ENCODE data around the gene FCGBP.
"Not testable (repeated sequence)": the region's sequence is repeated elsewhere in the genome, so short reads cannot be mapped to it uniquely, and the experiment has no call there.

Gene FCGBP

DNA sequence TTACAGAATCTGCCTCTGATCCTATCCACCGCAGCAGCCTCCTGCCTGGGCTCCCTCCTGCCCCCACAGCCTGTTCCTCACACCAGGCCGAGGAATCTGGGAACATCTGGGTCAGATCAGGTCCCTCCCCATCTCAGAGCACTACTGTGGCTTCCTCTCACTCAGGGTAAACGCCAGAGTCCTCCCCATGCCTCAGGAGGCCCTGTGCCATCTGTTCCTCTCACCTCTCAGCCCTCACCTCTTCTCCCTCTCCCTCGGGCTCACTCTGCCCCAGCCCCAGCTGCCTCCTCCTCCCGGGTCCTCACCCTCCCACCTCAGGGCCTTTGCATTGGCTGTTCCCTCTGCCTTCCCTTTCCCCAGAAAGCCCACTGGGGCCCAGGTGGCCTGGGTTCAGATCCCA, 18.2 kb downstream of the FCGBP start:
- no peak for DNase-seq

DNA sequence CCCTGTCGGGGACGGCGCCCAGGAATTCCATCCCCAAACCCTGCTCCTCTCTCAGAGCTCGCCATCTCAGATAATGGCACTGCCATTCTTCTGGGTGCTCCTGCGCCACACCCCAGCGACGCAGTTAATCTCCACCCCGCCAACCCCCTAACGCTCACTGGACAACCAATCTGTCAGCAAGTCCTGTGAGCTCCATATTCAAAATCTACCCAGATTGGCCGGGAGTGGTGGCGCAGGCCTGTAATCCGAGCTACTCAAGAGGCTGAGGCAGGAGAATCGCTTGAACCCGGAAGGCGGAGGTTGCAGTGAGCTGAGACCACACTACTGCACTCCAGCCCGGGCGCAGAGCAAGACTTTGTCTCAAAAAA, 18.6 kb downstream of the FCGBP start:
- no peak for DNase-seq

DNA sequence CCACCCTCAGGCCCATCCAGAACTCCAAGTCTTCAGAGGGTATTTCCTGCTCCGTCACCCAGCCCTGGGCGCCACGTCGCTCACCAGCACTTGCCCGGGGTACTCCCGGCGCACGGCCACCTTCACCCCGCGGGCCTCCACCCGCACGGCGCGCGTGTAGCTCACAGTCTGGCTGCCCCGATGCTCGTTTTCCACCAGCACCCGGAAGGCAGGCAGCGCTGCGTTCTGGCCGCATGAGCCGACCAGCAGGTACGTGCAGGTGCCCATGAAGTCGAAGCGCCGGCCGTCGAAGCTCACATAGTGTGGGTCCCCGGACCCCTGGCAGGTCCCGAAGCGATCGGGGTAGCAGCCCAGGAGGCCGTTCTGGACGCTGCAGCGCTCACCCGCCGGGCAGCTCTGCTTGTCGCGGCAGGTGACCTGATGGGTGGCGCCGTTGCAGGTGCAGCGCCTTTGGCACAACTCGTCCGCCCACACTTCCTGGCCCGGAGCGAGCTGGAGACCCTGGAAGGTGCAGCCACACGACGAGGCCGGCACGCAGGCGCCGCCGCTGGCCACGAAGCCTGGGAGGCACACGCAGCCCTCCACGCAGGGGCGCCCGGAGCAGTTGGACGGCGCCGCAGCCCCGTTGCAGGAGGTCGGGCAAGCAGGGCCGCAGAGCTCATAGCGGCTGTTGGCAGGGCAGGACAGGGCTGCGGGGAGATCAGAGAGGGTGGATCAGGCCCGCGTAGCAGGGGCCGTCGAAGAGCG, 19.2 kb downstream of the FCGBP start:
- DNase-seq: no peak

DNA sequence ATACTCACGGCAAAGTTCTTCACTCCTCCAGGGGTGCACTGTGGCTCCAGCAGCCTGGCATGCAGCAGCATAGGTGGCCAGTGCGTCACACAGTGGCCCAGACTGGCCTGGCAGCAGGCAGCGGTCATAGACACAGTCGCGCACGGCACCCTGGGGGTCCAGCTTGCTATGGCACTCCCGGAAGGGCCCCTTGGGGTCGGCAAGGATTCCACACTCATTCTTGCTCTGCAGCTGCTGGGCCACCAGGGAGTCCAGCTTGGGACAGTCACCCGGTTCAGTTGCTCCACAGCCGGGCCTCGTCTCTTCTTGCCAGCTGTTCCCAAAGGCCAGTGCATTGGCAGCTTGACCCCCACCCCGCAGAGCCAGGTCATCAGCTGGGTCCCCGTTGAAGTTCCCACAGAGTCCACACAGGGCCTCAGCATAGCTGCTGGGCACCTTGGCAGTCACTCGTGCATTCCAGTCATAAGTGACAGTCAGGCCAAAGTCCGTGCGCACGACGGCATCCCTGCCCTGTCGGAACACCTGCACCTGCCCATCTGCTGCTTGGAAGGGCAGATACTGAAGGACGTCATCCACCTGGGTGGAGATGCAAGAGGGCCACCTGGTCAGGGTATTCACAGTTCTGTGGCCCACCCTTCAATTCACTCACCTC, 20.6 kb downstream of the FCGBP start:
- no peak for DNase-seq

DNA sequence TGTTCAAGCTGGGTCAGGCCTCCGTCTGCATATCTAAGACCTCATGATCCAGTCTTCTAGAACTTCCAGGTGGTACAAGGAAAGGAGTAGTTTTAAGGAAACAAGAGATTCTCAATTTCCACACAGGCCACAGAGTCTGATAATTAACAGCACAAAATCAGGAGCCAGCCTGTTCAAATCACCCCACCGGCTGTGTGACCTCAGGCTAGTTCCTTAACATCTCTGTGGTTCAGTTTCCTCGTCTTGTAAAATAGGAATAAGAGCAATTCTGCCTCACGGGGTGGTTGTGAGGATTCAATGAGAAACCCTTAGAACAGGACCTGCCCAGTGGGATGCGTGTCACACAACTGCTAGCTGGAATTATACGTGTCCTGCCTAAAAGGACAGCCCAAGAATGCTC, 25.6 kb downstream of the FCGBP start:
- no peak for DNase-seq

DNA sequence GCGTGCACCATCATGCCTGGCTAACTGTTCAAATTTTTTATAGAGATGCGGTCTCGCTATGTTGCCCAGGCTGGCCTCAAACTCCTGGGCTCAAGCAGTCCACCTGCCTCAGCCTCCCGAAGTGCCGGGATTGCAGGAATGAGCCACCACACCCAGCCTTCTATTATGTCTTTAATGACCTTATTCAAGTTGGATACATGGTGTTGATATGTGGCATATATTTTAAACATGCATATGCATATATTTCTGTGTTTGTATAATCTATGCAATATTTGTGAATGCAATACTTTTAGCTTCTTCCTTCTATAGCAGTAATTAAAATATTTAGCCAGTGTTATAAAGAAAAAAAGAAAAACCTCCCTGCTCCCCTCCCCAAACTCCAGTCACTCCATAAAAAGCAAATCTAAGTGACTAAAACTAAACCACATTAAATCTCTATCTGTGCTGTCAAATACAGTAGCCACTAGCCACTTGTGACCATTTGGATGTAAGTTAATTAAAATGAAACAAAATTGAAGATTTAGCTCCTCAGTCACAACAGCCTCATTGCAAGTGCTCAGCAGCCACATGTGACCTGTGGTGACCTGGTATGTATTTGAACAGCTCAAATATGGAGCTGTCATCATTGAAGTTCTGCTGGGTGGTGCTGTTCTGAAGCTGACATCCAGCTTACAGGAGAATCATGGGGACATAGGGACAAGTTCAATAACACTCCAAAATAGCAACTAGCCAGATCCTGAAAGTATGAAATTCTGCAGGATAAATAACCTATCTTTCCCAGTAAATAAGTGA, 27.4 kb downstream of the FCGBP start:
- no peak for DNase-seq

DNA sequence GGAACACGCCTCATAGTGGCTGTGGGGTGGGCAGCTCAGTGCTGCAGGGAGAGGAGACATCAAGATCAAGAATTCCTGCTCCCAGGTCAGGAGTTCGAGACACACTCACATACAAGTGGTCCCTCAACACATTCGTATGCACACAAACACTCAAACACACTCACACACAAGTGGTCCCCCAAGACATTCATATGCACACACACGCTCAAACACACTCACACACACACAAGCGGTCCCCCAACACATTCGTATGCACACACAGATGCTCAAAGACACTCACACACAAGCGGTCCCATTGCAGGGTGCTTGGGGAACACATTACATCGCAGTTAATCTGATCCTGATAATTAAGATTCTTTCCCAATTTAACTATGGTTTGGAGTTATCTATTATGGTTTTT, 28.2 kb downstream of the FCGBP start:
- no peak for DNase-seq

DNA sequence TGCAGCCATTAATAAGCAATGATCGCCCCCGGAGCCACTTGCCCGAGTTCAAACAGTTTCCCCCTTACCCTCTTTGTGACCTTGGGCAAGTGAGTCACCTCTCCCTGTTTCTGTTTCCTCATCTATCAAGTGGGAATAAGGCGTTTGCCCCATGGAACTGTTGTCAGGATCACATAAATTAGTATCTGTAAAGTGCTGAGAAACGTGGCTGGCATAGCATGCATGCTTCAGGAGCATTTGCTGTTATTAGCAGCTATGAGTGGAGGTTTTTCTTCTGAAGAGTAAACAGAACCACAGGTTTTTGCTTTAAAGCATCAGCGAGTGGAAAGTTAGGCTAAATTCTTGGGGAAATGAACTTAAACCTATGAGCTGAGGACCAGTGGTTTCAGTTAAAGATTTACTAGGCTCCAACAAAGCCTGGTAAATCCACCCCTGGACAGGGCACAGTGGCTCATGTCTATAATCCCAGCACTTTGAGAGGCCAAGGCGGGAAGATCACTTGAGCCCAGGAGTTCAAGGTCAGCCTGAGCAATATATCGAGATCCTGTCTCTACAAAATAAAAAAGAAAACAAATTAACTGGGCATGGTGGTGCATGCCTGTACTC, 30.8 kb downstream of the FCGBP start:
- not testable (repeated sequence) for DNase-seq

DNA sequence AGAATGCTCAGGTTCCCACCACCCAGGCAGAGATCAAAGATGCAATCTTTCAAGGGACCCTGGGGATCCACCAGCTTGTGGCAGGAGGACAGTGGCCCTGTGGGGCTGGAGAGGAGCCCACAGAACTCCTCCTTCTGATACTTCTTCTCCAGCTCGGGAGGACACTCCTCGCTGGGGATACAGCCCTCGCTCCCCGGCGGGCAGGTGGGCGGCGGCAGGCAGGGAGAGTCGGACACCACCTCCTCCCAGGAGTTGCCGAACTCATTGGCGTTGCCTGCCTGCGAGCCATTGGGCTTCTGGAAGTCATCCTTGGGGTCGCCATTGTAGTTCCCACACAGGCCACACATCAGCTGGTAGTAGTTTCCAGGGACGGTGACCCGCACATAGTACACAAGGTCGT, 32.1 kb downstream of the FCGBP start:
- not testable (repeated sequence) for DNase-seq

DNA sequence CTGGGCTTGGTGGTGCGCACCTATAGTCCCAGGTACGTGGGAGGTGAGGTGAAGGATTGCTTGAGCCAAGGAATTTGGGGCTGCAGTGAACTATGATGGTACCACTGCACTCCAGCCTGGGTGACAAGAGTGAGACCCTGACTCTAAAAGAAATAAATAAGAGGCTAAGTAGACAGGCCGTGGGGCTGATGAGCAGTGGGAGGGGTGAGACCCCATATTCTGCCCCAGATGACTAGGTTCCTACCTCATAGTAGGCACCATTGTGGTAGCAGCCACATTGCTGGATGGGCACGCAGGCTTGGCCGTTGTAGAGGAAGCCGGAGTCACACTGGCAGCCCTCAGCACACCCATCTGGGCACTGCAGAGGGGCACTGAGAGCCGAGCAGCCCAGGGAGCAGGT, 32.8 kb downstream of the FCGBP start:
- DNase-seq: not testable (repeated sequence)

DNA sequence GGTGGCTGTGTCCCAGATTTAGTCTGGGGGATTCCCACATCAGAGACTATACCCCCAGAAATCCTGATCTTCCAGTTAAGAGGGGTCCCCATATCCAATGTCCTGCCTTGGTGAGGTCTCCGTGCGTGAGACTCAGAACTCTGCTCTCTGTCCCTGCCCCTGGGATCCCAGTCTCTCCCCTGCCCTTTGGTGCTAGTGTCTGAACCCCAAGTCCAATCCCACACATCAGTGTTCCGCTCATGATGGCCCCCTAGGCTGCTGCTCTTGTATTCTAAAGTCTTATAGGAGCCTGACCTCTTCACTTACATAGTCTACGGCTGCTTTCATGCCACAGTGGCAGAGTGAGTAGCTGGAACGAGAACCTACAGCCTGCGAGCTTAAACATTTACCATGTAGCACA, 35.6 kb downstream of the FCGBP start:
- not testable (repeated sequence) for DNase-seq

DNA sequence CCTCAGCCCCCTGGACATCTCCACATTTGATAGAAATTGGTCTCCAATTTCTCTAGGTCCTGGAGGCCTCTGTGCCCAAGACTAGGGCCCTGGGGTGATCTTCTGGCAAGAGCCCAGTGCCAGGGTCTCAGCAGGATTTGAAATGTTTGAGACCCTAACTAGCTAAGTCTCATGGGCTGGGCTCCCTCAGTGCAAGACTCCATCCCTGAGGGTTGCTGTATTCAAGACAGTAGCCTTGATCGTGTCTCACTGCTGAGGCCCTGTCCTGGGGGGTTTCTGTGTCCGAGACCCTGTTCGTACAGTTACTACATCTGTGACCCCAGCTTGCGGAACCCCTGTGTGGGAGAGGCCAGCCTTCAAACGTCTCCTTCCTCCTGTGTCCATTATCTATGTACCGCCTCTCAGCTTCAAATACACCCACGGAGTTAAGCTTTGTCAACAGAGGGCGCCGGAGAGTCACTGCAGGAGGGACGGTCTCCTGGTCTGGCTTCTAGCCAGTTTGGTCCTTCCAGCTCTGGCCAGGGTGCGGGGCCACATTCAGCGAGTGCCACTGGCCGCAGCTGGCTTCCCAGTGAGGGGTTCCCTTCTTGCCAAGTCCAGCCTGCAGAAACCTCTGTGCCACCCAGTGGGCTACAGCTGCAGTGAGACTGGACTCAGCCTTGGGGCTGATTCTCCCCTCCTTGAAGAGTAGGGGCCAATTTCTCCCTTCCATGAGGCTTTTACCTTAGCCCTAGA, 36.8 kb downstream of the FCGBP start:
- not testable (repeated sequence) for DNase-seq

DNA sequence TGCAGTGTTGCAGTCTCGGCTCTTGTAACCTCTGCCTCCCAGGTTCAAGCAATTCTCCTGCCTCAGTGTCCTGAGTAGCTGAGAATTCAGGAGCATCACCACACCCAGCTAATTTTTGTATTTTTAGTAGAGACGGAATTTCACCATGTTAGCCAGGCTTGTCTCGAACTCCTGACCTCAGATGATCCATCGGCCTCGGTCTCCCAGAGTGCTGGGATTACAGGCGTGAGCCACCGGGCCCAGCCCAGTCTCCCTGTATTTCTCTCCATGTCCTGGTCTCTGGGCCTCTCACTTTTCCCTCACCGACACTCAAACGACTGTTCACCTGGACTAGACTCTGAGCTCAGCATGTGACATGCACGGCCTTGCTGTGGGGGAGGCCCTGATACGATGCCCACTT, 39.3 kb downstream of the FCGBP start:
- not testable (repeated sequence) for DNase-seq

DNA sequence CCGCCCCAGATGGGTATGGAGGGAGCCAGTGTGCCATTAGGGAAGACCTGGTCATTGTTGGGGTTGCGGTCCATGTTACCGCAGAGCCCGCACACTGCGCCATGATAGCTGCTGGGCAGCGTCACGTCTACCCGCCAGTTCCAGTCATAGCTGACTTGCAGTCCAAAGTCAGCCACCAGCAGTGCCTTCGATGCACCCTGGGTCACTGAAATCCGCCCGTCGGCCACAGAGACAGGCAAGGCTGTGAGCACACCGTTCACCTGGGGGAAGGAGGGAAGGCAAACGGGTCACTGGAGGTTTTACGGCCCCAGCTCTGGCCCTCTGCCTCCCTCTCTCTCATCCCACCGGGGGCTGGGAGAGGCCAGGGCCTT, 40.2 kb downstream of the FCGBP start:
- not testable (repeated sequence) for DNase-seq

DNA sequence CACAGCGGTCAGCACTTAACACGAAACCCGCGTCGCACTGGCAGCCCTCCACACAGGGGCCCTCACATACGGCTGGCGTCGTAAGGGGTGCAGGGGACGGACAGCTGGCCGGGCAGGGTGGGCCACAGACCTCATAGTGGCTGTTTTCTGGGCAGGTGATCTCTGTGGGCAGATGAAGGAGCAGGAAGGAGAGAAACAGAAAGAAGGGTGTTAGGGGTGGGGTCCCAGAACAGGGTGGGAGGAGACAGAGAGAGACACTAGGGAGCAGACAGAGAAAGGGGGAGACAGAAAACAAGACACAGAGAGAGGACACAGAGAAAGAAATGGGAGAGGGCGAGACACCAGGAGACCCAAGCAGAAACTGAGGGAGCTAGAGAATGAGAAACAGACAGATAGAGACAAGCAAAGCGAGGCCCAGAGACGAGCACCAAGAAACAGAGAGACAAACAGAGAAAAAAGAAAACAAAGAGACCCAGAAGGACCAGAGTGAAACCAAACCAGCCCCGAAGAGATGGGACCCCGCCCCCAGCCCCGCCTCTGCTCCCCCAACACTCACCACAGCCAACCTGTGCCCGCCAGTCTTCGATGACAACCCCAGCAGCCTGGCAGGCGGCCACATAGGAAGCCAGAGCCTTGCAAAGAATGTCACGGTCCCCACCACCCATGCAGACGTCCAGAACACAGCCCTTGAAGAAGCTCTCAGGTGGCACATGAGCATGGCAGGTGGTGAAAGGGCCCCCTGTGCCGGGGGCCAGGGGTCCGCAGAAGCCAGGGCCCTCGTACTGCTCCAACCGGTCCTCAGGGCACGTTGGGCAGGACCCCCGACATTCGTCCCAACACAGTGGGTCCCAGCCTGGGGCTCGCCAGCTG, 40.8 kb downstream of the FCGBP start:
- DNase-seq: not testable (repeated sequence)

DNA sequence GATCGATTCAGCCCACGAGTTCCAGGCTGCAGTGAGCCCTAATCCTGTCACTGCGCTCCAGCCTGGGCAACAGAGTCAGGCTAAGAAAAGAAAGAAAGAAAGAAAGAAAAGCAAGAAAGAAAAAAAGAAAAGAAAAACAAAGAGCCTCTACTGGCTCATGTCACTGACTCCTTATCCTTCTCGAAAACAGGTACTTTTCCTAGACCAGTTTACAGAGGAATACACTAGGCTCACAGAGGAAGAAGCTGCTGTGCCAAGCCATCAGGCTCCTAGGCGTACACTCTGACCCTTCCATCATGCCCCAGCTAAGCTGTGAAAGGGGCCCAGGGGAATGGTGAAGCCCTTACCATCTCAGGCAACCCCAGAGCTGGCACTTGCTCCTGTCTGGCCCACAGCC, 41.9 kb downstream of the FCGBP start:
- not testable (repeated sequence) for DNase-seq

DNA sequence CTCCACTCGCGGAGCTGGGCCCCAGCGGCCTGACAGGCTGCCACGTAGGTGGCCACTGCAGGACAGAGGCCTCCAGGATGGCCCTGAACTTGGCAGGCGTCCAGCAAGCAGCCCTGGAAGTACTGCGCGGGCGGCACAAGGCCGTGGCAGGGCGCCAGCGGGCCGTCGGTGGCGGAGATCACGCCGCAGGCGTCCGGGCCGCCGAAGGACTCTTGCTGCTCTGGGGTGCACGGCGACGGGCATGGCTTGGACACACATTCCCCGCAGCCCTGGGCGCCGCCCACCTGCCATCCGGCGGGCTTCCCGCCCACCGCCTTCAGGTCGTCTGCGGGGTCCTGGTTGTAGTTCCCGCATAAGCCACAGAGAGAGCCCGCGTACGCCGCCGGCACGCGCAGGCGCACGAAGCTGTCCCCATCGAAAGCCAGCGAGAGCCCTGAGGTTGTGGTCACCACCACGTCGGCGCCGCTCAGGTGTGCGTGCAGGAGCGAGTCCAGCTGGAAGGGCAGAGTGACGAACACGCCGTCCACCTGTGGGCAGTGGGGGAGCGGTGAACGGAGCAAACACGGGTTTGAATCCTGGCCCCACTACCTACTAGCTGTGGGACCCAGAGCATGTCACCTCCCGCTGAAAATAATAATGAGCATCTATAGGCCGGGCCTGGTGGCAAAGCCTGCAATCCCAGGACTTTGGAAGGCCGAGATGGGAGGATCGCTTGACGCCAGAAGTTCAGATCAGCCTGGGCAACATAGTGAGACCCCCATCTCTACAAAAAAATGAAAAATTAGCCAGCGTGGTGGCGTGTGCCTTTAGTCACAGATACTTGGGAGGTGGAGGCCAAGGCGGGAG, 42.6 kb downstream of the FCGBP start:
- not testable (repeated sequence) for DNase-seq

DNA sequence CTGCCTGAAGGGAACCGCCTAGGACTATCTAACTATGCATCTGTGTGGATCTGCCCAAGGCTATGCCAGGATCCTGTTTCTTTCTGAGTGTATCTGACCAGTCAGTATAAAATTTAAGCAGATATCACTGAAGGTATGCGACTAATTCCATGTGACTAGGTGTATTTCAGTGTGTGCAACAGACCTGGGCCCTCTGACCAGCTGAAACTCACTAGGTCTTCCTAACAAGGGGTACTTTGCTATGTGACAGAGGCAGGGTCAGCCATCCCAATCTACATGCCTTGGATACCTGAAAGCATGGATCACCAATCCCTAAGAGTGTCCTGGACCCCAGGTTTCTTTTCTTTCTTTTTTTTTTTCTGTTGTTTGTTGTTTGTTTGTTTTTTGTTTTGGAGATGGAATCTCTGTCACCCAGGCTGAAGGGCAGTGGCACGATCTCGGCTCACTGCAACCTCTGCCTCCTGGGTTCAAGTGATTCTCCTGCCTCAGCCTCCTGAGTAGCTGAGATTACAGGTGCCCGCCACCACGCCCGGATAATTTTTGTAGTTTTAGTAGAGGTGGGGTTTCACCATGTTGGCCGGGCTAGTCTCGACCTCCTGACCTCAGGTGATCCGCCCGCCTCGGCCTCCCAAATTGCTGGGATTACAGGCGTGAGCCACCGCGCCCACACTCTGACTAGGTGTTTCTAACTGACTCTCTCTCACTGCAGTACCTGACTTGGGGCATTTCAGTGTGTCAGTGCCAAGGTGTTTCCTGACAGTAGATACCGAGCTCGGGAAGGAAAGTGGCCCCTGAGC, 43.5 kb downstream of the FCGBP start:
- no peak for DNase-seq

DNA sequence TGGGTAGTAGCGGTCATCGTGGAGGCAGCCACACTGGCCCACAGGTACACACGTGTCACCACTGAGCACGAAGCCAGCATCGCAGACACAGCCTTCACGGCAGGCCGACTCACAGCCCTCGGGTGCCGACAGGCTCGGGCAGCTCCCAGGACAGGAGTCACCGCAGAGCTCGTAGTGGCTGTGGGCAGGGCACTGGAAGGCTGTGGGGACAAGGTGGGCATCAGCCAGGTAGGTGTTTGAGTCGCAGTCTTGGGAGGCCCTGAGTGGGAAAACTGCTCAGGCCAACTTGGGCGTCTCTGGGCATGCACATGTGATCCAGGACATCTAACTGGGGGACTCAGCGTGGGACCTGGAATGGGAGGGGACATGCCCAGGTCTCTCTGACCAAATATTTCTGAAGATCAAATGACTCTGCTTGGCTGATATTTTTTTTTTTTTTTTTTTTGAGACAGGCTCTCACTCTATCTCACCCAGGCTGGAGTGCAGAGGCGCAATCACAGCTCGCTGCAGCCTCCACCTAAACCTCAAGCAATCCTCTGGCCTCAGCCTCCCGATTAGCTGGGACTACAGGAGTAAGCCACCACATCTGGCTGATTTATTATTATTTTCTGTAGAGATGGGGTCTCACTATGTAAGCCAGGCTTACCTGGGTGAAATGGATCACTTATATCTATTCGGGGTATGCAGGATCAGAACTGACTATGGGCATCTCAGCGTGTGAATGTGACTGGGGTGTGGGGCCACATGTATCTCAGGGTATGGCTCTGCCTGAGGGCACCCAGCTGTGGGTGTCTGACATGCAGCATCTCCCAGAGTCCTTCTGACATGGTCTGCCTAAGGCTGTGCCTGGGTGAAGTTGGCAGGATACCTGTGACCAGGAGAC, 44.3 kb downstream of the FCGBP start:
- not testable (repeated sequence) for DNase-seq

Measured in GF-D8 (cell line).